ENCODE results near the gene CCDC141. TPM values are rescaled to one million over a fixed set of nuclear protein-coding genes. Genes with fewer than 3 reads are reported as not detected.
A peak's percentile ranks its signal among the peaks of the same experiment; 100 is the strongest.

CCDC141 gene
- total RNA-seq, 1 experiment from 2014 or later, result not detected

DNA sequence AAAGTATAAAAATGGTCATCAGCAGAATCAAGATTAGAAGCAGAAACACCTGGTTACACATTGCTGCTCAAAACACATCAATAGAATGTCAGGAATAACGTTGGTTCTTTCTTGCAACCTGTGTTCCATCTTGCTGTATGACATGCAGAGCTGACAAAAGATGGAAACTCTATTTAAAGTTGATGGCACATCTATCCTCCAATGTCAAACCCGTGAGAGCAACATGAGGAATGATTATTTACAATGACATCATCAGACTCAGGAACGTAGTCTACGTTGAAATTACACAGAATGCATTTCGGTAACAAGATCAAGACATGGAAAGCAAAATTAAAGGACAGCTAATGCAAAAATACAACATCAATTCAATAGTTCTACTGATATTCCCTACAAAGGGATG, 216.6 kb downstream of the CCDC141 start:
- DNase-seq (ENCODE audit: low read depth), result no peak

GRCh38 chr2:178830451-178830850, 219.5 kb downstream of the CCDC141 start:
- DNase-seq (ENCODE audit: low read depth), result no peak

- no peak for DNase-seq (ENCODE audit: low read depth)
Observed at GRCh38 chr2:178829981-178830380, 220.0 kb downstream of the CCDC141 start.

DNA sequence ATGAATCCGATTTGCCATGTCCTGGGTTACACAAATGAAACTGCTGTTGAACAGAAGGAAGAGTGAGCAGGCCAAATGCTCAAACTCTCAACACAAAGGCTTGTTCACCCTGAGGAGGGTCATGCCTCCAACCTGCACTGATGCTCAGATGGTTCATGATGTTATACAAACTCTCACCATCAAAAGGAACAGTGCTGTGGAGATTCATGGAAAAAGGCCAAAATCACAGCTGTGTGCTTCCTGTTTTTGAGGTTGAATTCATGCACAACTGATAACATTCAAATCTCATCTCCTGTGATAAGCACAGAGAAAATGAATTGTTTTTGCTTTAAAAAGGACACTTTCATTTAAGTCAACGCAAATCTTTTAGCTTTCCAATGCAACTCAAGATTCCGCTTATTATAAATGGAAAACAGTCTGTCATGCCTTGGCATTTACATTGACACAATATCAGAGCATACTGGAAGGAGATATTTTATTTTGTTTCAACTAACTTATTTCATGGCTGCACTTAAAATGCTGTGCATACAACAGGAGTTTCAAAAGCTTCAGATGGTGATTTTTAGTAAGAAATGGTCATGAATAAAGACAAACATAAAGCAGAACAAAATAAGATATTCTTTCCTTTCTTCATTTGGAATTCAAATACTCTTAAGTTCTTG, 220.5 kb downstream of the CCDC141 start:
- DNase-seq (ENCODE audit: low read depth), result peak; percentile 12

DNA sequence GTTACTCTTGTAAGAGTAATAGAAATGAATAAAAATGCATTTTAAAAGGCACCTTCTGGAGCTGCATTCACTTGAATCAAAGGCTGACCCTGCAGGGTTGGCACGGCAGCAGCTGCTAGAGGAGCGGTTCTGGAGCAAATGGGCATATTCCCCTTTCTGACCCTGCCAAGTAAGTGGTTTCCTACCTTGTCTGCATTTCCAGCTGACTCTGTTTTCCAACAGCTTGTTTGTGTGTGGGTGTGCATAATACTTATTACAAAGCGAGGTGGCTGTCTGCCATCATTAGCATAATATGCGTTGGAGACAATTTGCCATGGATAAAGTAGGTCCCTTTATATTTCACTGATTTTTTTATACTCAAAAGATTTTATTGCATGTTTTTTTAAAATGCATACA, 221.5 kb downstream of the CCDC141 start:
- DNase-seq (ENCODE audit: low read depth), result no peak

- DNase-seq (ENCODE audit: low read depth), result no peak
Observed at GRCh38 chr2:178827739-178828485, 222.0 kb downstream of the CCDC141 start.

DNA sequence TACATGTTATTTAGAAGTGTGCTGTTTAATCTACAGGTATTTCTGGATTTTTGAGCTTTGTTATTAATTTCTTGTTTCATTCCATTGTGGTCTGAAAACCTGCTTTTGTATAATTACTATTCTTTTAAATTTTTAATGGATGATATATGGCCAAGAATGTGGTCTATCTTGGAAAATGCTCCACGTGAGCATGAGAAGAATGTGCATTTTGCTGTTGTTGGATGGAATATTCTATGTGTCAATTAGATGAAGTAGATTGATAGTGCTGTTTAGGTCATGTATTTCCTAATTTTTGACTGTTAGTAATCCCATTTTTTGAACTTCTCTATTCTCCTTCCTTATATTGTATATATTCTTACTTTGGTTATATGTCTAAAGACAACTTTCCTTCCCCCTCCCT, 222.8 kb downstream of the CCDC141 start:
- no peak for DNase-seq (ENCODE audit: low read depth)

- peak; percentile 73 for DNase-seq (ENCODE audit: low read depth)
Observed at GRCh38 chr2:178825183-178825582, 224.8 kb downstream of the CCDC141 start.

DNA sequence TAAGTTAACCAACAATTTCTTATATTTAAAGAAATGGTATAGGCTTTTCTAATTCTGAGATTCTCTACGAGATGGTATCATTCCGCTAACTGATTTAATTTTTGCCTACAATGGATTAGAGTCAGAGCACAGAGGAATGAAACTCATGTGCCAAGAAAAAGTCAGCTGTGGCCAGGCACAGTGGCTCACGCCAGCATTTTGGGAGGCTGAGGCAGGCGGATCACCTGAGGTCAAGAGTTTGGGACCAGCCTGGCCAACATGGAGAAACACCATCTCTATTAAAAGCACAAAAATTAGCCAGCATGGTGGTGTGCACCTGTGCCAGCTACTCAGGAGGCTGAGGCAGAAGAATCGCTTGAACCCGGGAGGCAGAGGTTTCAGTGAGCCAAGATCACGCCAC, 225.8 kb downstream of the CCDC141 start:
- no peak for DNase-seq (ENCODE audit: low read depth)

DNA sequence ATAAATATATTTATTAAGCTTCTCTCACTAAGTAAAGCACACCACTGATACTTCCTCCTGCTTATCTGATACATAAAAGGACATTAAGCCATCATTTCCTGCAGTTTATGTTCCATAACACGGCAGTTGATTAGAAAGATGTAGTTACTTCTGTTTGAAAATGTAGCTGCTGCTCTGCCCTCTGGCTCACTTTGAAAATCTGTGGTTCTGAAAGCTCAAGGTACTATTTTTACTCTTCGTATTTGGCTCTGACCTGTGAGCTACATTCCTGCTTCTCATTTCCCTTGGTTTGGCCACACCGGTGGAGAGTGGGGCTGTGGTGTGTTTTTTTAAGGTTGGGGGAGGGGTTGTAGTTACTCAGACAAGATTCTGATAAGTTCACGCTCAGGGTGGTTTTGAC, 229.9 kb downstream of the CCDC141 start:
- peak; percentile 19 for DNase-seq (ENCODE audit: low read depth)

GRCh38 chr2:178819147-178819875, 230.6 kb downstream of the CCDC141 start:
- DNase-seq (ENCODE audit: low read depth), result no peak

DNA sequence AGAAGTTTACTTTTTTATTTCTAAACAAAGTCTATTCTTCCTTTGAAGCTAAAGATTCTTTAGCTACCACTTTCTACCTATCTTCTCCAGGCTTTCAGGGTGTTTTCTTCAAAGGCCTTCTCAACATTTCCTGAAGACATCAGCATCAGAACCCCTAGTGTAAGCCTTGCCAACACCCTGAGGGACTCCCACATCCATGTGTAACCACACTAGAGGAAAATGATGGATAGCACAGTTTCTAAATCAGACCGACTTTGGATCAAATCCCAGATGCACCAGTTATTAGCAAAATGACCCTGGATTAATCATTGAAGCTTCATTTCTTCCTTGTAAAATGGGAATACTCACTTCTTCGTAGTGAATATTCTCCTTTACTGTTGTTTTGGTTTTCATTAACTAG, 238.0 kb downstream of the CCDC141 start:
- no peak for DNase-seq (ENCODE audit: low read depth)

GRCh38 chr2:178811045-178811444, 238.9 kb downstream of the CCDC141 start:
- no peak for DNase-seq (ENCODE audit: low read depth)

GRCh38 chr2:178810422-178810821, 239.5 kb downstream of the CCDC141 start:
- no peak for DNase-seq (ENCODE audit: low read depth)

GRCh38 chr2:178807227-178808008, 242.5 kb downstream of the CCDC141 start, which contains the start of gene TTN:
TSS of gene TTN (minus strand) at chr2:178807423. CDS start at chr2:178804642, 2,781 bp downstream.
- DNase-seq (ENCODE audit: low read depth), result no peak

GRCh38 chr2:178806543-178806942, 243.4 kb downstream of the CCDC141 start:
- no peak for DNase-seq (ENCODE audit: low read depth)

GRCh38 chr2:178805457-178805856, 244.5 kb downstream of the CCDC141 start:
- no peak for DNase-seq (ENCODE audit: low read depth)

GRCh38 chr2:178804791-178805190, 245.1 kb downstream of the CCDC141 start:
- peak; percentile 24 for DNase-seq (ENCODE audit: low read depth)

DNA sequence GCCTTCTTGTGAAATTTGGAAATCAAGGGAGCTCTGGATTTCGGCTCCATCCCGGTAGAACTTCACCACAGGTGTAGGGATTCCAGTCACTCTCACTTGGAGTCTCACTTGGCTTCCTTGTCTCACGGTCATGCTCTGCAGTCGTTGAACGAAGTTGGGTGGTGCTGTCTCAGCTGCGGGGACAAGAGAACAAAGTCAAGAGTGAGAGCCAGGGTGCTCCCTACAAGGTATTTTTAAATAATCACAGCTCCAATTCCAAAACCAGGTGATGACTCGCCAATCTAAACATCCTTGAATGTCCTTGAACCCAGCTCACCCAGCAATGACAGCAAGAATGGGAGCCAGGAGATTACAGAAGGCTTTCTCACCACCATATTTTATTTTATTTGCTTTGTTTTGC, 249.4 kb downstream of the CCDC141 start:
- DNase-seq (ENCODE audit: low read depth), result no peak

GRCh38 chr2:178799305-178799704, 250.6 kb downstream of the CCDC141 start:
- DNase-seq (ENCODE audit: low read depth), result no peak

- peak; percentile 26 for DNase-seq (ENCODE audit: low read depth)
Observed at GRCh38 chr2:178796079-178796677, 253.8 kb downstream of the CCDC141 start.

All from HT1080 (cell line).